Measurements from ENCODE around the gene SGIP1.

Gene SGIP1

DNA sequence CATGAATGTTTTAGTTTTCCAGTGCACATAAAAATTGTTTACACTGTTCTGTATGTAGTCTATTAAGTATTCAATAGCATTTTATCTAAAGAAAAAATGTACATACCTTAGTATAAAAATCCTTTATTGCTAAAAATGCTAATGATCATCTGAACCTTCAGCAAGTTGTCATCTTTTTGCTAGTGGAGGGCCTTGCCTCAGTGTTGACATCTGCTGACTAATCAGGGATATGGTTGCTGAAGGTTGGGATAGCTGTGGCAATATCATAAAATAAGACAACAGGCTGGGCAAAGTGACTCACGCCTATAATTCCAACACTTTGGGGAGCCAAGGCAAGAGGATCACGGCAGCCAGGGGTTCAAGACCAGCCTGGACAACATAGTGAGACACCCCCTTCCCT lies 227.3 kb downstream of the SGIP1 start:
- H3F3A ChIP-seq (ENCODE audit: control insufficient read depth, insufficient read depth), result peaks cover 5% of the 10 kb centered on the region
- no peaks in the 10 kb centered on the region for H3K9me2 ChIP-seq (replicated peaks; ENCODE audit: control insufficient read depth, low read length)
- H4K20me1 ChIP-seq (ENCODE audit: control insufficient read depth, insufficient read depth, low read depth, low read length), result no peaks in the 10 kb centered on the region
- no peak overlapping the region for H3K27ac ChIP-seq (ENCODE audit: low read depth, low read length)
- H3K9me3 ChIP-seq (ENCODE audit: control insufficient read depth, insufficient read depth, low read length), result no peaks in the 10 kb centered on the region
- peaks cover 21% of the 10 kb centered on the region for H3K4me1 ChIP-seq (ENCODE audit: control insufficient read depth, low read length)
- no peak for TF ChIP-seq EZH2phosphoT487 (IDR thresholded peaks at IDR 0.05; ENCODE audit: borderline replicate concordance, low read length)
- TF ChIP-seq, protein P1, sequence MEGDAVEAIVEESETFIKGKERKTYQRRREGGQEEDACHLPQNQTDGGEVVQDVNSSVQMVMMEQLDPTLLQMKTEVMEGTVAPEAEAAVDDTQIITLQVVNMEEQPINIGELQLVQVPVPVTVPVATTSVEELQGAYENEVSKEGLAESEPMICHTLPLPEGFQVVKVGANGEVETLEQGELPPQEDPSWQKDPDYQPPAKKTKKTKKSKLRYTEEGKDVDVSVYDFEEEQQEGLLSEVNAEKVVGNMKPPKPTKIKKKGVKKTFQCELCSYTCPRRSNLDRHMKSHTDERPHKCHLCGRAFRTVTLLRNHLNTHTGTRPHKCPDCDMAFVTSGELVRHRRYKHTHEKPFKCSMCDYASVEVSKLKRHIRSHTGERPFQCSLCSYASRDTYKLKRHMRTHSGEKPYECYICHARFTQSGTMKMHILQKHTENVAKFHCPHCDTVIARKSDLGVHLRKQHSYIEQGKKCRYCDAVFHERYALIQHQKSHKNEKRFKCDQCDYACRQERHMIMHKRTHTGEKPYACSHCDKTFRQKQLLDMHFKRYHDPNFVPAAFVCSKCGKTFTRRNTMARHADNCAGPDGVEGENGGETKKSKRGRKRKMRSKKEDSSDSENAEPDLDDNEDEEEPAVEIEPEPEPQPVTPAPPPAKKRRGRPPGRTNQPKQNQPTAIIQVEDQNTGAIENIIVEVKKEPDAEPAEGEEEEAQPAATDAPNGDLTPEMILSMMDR (IDR thresholded peaks at IDR 0.05; ENCODE audit: low read depth, low read length, poor library complexity, severe bottlenecking), result no peak
- H3K4me2 ChIP-seq (ENCODE audit: low read length), result no peak overlapping the region
- no peak overlapping the region for H3K4me3 ChIP-seq (ENCODE audit: low read length)
- H3K27me3 ChIP-seq (ENCODE audit: control insufficient read depth, low read length), result no peaks in the 10 kb centered on the region; the same call in 1 of the 2 replicates
- H3K79me2 ChIP-seq (ENCODE audit: control insufficient read depth, low read length), result no peaks in the 10 kb centered on the region
- no peaks in the 10 kb centered on the region for H3K36me3 ChIP-seq (ENCODE audit: control insufficient read depth, low read length)

DNA sequence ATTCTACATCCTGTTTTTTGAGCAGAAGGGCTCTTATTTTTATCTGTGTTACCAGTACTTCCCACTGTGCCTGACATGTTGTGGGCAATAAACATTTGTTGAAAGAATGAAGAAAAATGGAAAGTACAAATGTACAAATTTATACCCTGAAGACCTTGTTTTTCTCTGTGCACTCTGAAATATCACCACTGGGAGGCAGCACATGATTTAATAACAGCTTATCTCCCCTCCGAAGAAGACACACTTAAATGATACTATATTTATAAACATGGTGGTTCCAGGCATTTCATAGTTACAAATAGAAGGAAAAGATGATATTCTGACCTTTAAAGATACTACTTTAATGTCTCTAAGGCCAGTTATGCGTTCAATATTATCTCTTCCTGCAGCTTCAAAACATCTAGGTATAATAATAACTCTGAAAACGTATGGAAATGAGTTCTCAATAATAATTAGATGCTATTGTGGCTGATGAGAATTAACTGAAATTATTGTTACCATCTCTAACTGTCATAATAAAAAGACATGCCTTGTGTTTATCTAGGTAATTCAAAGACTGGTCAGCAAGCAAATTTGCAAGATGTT lies 231.1 kb downstream of the SGIP1 start:
- Histone ChIP-seq H3K4me1 (ENCODE audit: control insufficient read depth, low read length) (0 out of 2 replicates have a peak, but pooled peaks cover 3% of the 10 kb centered on the region), H3K9me2 (replicated peaks; ENCODE audit: control insufficient read depth, low read length) (no peaks in the 10 kb centered on the region), H3K27me3 (ENCODE audit: control insufficient read depth, low read length) (no peaks in the 10 kb centered on the region; the same call in 1 of the 2 replicates), H3K4me2 (ENCODE audit: low read length) (peak overlapping the region; percentile 14; the same call in 1 of the 2 replicates), H3K4me3 (ENCODE audit: low read length) (no peak overlapping the region), H3K79me2 (ENCODE audit: control insufficient read depth, low read length) (no peaks in the 10 kb centered on the region), H3K36me3 (ENCODE audit: control insufficient read depth, low read length) (no peaks in the 10 kb centered on the region), H3K27ac (ENCODE audit: low read depth, low read length) (no peak overlapping the region), H4K20me1 (ENCODE audit: control insufficient read depth, insufficient read depth, low read depth, low read length) (no peaks in the 10 kb centered on the region), H3F3A (ENCODE audit: control insufficient read depth, insufficient read depth) (no peaks in the 10 kb centered on the region), H3K9me3 (ENCODE audit: control insufficient read depth, insufficient read depth, low read length) (no peaks in the 10 kb centered on the region)
- TF ChIP-seq EZH2phosphoT487 (IDR thresholded peaks at IDR 0.05; ENCODE audit: borderline replicate concordance, low read length), result no peak
- TF ChIP-seq, protein P1 (IDR thresholded peaks at IDR 0.05; ENCODE audit: low read depth, low read length, poor library complexity, severe bottlenecking), result peak; percentile 81

DNA sequence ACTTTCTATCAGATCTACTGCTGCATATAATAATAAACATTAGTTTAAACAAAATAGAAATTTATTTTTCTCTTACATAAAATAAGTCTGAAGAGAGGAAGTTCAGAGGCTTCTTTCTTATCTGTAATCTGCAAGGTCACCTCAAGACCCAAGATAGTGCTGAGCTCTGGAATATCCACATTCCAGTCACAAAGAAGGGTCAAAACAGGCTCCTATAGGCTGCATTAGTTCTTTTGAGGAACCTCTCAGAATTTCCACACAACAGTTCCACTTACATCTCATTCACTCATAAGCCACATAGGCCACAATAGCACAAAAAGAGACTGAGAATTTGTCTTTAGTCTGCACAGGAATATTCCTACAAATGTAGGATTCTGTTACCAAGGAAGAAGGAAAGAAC lies 233.7 kb downstream of the SGIP1 start:
- Histone ChIP-seq H3K4me1 (ENCODE audit: control insufficient read depth, low read length) (0 out of 2 replicates have a peak, but pooled peaks cover 3% of the 10 kb centered on the region), H3K36me3 (ENCODE audit: control insufficient read depth, low read length) (no peaks in the 10 kb centered on the region), H3K9me3 (ENCODE audit: control insufficient read depth, insufficient read depth, low read length) (no peaks in the 10 kb centered on the region), H3K27me3 (ENCODE audit: control insufficient read depth, low read length) (no peaks in the 10 kb centered on the region; the same call in 1 of the 2 replicates), H3K79me2 (ENCODE audit: control insufficient read depth, low read length) (no peaks in the 10 kb centered on the region), H3K27ac (ENCODE audit: low read depth, low read length) (no peak overlapping the region), H3K4me3 (ENCODE audit: low read length) (no peak overlapping the region), H3K9me2 (replicated peaks; ENCODE audit: control insufficient read depth, low read length) (no peaks in the 10 kb centered on the region), H4K20me1 (ENCODE audit: control insufficient read depth, insufficient read depth, low read depth, low read length) (no peaks in the 10 kb centered on the region), H3K4me2 (ENCODE audit: low read length) (no peak overlapping the region), H3F3A (ENCODE audit: control insufficient read depth, insufficient read depth) (no peaks in the 10 kb centered on the region)
- TF ChIP-seq, protein P1 (IDR thresholded peaks at IDR 0.05; ENCODE audit: low read depth, low read length, poor library complexity, severe bottlenecking), result no peak
- TF ChIP-seq EZH2phosphoT487 (IDR thresholded peaks at IDR 0.05; ENCODE audit: borderline replicate concordance, low read length), result no peak

Data from DOHH2 (cell line).